Mesodermal cell (in vitro differentiated cells): ENCODE data around the gene TTC28.
A peak's percentile ranks its signal among the peaks of the same experiment; 100 is the strongest.

Source experiments
- H3K27ac ChIP-seq: 2 replicates; pipeline ENCODE4 v1.7.0; 2013; ENCODE audit warnings: mild to moderate bottlenecking, low read depth, low read length, moderate library complexity; ENCODE audit not compliant: severe bottlenecking
- H3K36me3 ChIP-seq: 2 replicates; pipeline ENCODE4 v1.7.1; 2013; ENCODE audit warnings: mild to moderate bottlenecking, low read length, moderate library complexity; ENCODE audit not compliant: control insufficient read depth, insufficient read depth
- H3K4me1 ChIP-seq: one replicate; pipeline ENCODE4 v1.7.1; 2013; ENCODE audit warnings: mild to moderate bottlenecking, low read length; ENCODE audit not compliant: insufficient read depth, control insufficient read depth, poor library complexity, severe bottlenecking
- H3K4me3 ChIP-seq: 2 replicates; pipeline ENCODE4 v1.7.0; 2013; ENCODE audit warnings: low read length, control low read depth, mild to moderate bottlenecking; ENCODE audit not compliant: insufficient read depth, poor library complexity, severe bottlenecking; ENCODE audit errors: extremely low read depth
- H3K9me3 ChIP-seq: 2 replicates; pipeline ENCODE4 v1.7.1; 2013; ENCODE audit warnings: mild to moderate bottlenecking, low read length, moderate library complexity; ENCODE audit not compliant: control insufficient read depth
- WGBS, 2 experiments: methylation state at CpG; one replicate each; pipeline ENCODE4 v1.1.5; 2013; ENCODE audit warnings: missing lambda C conversion rate in 2 of 2; ENCODE audit not compliant: insufficient coverage in 2 of 2; 5-methylcytosine and 5-hydroxymethylcytosine counted together

Gene TTC28

GRCh38 chr22:28021998-28022660 lies 657.5 kb downstream of the TTC28 start:
- WGBS, 2 experiments = 92 to 94% methylated on average over 7 of the region's 7 CpGs
- peaks cover 18% of the 10 kb centered on the region for H3K4me1 ChIP-seq
- H3K36me3 ChIP-seq = peaks cover 4% of the 10 kb centered on the region
- no peaks in the 10 kb centered on the region for H3K9me3 ChIP-seq
- H3K27ac ChIP-seq = no peak overlapping the region
- H3K4me3 ChIP-seq = no peak overlapping the region

- Histone ChIP-seq H3K4me3 (no peak overlapping the region), H3K4me1 (peaks cover 18% of the 10 kb centered on the region), H3K27ac (peak overlapping the region; percentile 55), H3K36me3 (peaks cover 4% of the 10 kb centered on the region), H3K9me3 (no peaks in the 10 kb centered on the region)
- 92 to 96% methylated on average over 9 to 11 of the region's 15 CpGs for WGBS, 2 experiments
Measured at GRCh38 chr22:28021116-28021997, 658.3 kb downstream of the TTC28 start.

GRCh38 chr22:28019881-28020861 lies 659.5 kb downstream of the TTC28 start:
- Histone ChIP-seq H3K4me1 (peaks cover 18% of the 10 kb centered on the region), H3K4me3 (no peak overlapping the region), H3K36me3 (peaks cover 4% of the 10 kb centered on the region), H3K27ac (peak overlapping the region; percentile 55), H3K9me3 (no peaks in the 10 kb centered on the region)
- 46 to 57% methylated on average over 13 to 15 of the region's 20 CpGs for WGBS, 2 experiments

GRCh38 chr22:28019360-28019759 lies 660.3 kb downstream of the TTC28 start:
- 83 to 89% methylated on average over 5 to 7 of the region's 8 CpGs for WGBS, 2 experiments
- Histone ChIP-seq H3K27ac (no peak overlapping the region), H3K36me3 (peaks cover 4% of the 10 kb centered on the region), H3K9me3 (no peaks in the 10 kb centered on the region), H3K4me3 (no peak overlapping the region), H3K4me1 (peaks cover 18% of the 10 kb centered on the region)

GRCh38 chr22:28018461-28018927 lies 661.1 kb downstream of the TTC28 start:
- Histone ChIP-seq H3K4me1 (peaks cover 18% of the 10 kb centered on the region), H3K4me3 (no peak overlapping the region), H3K9me3 (no peaks in the 10 kb centered on the region), H3K36me3 (peaks cover 3% of the 10 kb centered on the region), H3K27ac (no peak overlapping the region)
- 98 to 100% methylated on average over 5 to 6 of the region's 8 CpGs for WGBS, 2 experiments

GRCh38 chr22:28017859-28018258 lies 661.8 kb downstream of the TTC28 start:
- Histone ChIP-seq H3K9me3 (no peaks in the 10 kb centered on the region), H3K4me3 (no peak overlapping the region)
- WGBS, 2 experiments = 33 to 77% methylated on average over 1 to 2 of the region's 4 CpGs

GRCh38 chr22:28017558-28017820 lies 662.2 kb downstream of the TTC28 start:
- no peak overlapping the region for H3K4me3 ChIP-seq
- no peaks in the 10 kb centered on the region for H3K36me3 ChIP-seq
- H3K4me1 ChIP-seq = peaks cover 18% of the 10 kb centered on the region
- 100% methylated on average over 1 to 2 of the region's 2 CpGs for WGBS, 2 experiments
- no peaks in the 10 kb centered on the region for H3K9me3 ChIP-seq
- H3K27ac ChIP-seq = no peak overlapping the region

More at GRCh38 chr22:28017859-28018258, 661.8 kb downstream of the TTC28 start:
- H3K36me3 ChIP-seq = no peaks in the 10 kb centered on the region
- H3K4me1 ChIP-seq = peaks cover 18% of the 10 kb centered on the region
- H3K27ac ChIP-seq = no peak overlapping the region

- Histone ChIP-seq H3K9me3 (no peaks in the 10 kb centered on the region), H3K27ac (no peak overlapping the region), H3K4me1 (peaks cover 18% of the 10 kb centered on the region), H3K36me3 (peaks cover 2% of the 10 kb centered on the region), H3K4me3 (no peak overlapping the region)
- 90 to 98% methylated on average over 11 to 12 of the region's 12 CpGs for WGBS, 2 experiments
Measured at GRCh38 chr22:28016781-28017557, 662.7 kb downstream of the TTC28 start.

- no peak overlapping the region for H3K4me3 ChIP-seq
- peaks cover 14% of the 10 kb centered on the region for H3K4me1 ChIP-seq
- peaks cover 5% of the 10 kb centered on the region for H3K36me3 ChIP-seq
- H3K9me3 ChIP-seq = no peaks in the 10 kb centered on the region
- peak overlapping the region; percentile 31 for H3K27ac ChIP-seq
- 90 to 93% methylated on average over 16 of the region's 16 CpGs for WGBS, 2 experiments
Measured at GRCh38 chr22:28015676-28016601, 663.7 kb downstream of the TTC28 start.
